K562 (cell line): ENCODE results near the gene MACF1. TPM values are rescaled to one million over a fixed set of nuclear protein-coding genes. Genes with fewer than 3 reads are reported as not detected.

Source experiments
- ATAC-seq: fragments of 200-7000 bp; cut with Tn5 transposase; 3 replicates; pipeline ENCODE4 v1.9.1; 2020; ENCODE audit warnings: moderate library complexity
- BruUV-seq: library from RNA; stranded (reverse); fragments of 400-500 nt; replicated peaks from 2 replicates; lab custom pipeline; 2021; lab: Mats Ljungman, UMichigan
- CTCF ChIA-PET: fragments of 300-600 bp; formaldehyde crosslinking; extraction: SDS; loops from one replicate; lab custom pipeline; 2021; ENCODE audit warnings: low intra/inter-chr PET ratio; lab: Yijun Ruan, JAX
- POLR2A ChIA-PET: fragments of 300-600, 350-650 bp; sonication (Branson Sonifier 250); formaldehyde crosslinking; extraction: SDS; loops from one replicate; lab custom pipeline; 2021; ENCODE audit warnings: antibody characterized with exemption, inconsistent platforms; lab: Yijun Ruan, JAX
- DNase-seq, 4 experiments: peaks; one replicate each; pipeline versions ENCODE4 v3.0.0 to v3.0.0-alpha.2; 2011 to 2018; ENCODE audit warnings: low spot score in 3 of 4, mixed read lengths in 3 of 4; ENCODE audit errors: extremely low read depth in 1 of 4
- FAIRE-seq: peaks from 2 replicates; lab custom pipeline; 2011; peaks lifted over from hg19 to GRCh38; lab: Jason Lieb, UNC
- H2AFZ ChIP-seq: 2 replicates; pipeline ENCODE4 v1.6.0; 2011; ENCODE audit warnings: low read depth, low read length, control low read depth, inconsistent platforms
- H3K27ac ChIP-seq: fragments of 200-600 bp; 3 replicates; pipeline ENCODE4 v1.8.0; 2011; ENCODE audit warnings: low read depth, mild to moderate bottlenecking, control low read depth, inconsistent platforms, low read length, moderate library complexity, mixed read lengths; ENCODE audit errors: extremely low read depth
- H3K27me3 ChIP-seq, 2 experiments: fragments of 300-600 bp in 1 of 2; 2 replicates in 1 of 2; 3 replicates in 1 of 2; pipeline versions ENCODE4 v1.6.0 to v1.8.0; 2011; ENCODE audit warnings: inconsistent platforms in 2 of 2, low read length in 2 of 2, mild to moderate bottlenecking in 1 of 2, mixed read lengths in 1 of 2, moderate library complexity in 1 of 2; ENCODE audit not compliant: control insufficient read depth in 2 of 2, insufficient read depth in 2 of 2
- H3K36me3 ChIP-seq: fragments of 300-600 bp; 3 replicates; pipeline ENCODE4 v1.8.0; 2011; ENCODE audit warnings: mild to moderate bottlenecking, low read length, inconsistent platforms; ENCODE audit not compliant: control insufficient read depth, insufficient read depth
- H3K4me1 ChIP-seq, 2 experiments: fragments of 200-600 bp in 1 of 2; replicated peaks in 1 of 2; 2 replicates in 1 of 2; 3 replicates in 1 of 2; pipeline versions ENCODE4 v1.5.1 to v1.8.0; 2011; ENCODE audit warnings: inconsistent platforms in 2 of 2, low read length in 2 of 2, mild to moderate bottlenecking in 1 of 2, mixed read lengths in 1 of 2, moderate library complexity in 1 of 2; ENCODE audit not compliant: control insufficient read depth in 2 of 2, insufficient read depth in 2 of 2
- H3K4me2 ChIP-seq: 2 replicates; pipeline ENCODE4 v1.6.1; 2011; ENCODE audit warnings: low read length, control low read depth, inconsistent platforms, mixed read lengths; ENCODE audit not compliant: insufficient read depth
- H3K4me3 ChIP-seq: fragments of 200-600 bp; sonication (generic), shearing (Covaris generic); 2 replicates; pipeline ENCODE4 v1.5.1; 2016; ENCODE audit warnings: control low read depth, inconsistent platforms
- H3K79me2 ChIP-seq: fragments of 200-600 bp; 3 replicates; pipeline ENCODE4 v1.8.0; 2011; ENCODE audit warnings: low read length, inconsistent platforms; ENCODE audit not compliant: control insufficient read depth, insufficient read depth
- H3K9ac ChIP-seq, 2 experiments: 2 replicates each; pipeline versions ENCODE4 v1.6.0 to v1.6.1; 2011; ENCODE audit warnings: low read depth in 2 of 2, low read length in 2 of 2, control low read depth in 1 of 2, inconsistent platforms in 1 of 2, mild to moderate bottlenecking in 1 of 2, mixed read lengths in 1 of 2; ENCODE audit not compliant: insufficient read depth in 1 of 2
- H3K9me1 ChIP-seq: one replicate; pipeline ENCODE4 v1.6.0; 2011; ENCODE audit warnings: inconsistent platforms, mild to moderate bottlenecking, low read length, moderate library complexity; ENCODE audit not compliant: control insufficient read depth, insufficient read depth
- H3K9me3 ChIP-seq: replicated peaks from 2 replicates; pipeline ENCODE4 v1.5.1; 2011; ENCODE audit warnings: low read depth, low read length, inconsistent platforms; ENCODE audit not compliant: control insufficient read depth, insufficient read depth
- H4K20me1 ChIP-seq: replicated peaks from 2 replicates; pipeline ENCODE4 v1.6.1; 2011; ENCODE audit warnings: low read length, inconsistent platforms, mixed read lengths; ENCODE audit not compliant: control insufficient read depth, insufficient read depth
- BRD4 ChIP-seq: fragments of 200-600 bp; sonication (generic); IDR thresholded peaks from 2 replicates; pipeline ENCODE4 v1.6.1; 2017; ENCODE audit warnings: inconsistent platforms
- HCFC1 ChIP-seq: IDR thresholded peaks from 2 replicates; pipeline ENCODE4 v1.6.1; 2012; ENCODE audit warnings: low read depth, low read length, improper control_type of control experiment
- IFI16 ChIP-seq: fragments of 250-450 bp; sonication (Bioruptor Pico); IDR thresholded peaks from 2 replicates; pipeline ENCODE4 v2.1.2; 2022; ENCODE audit warnings: mild to moderate bottlenecking, inconsistent platforms
- ILF3 ChIP-seq: fragments of 450-650 bp; IDR thresholded peaks from 2 replicates; pipeline ENCODE4 v1.6.1; 2018; ENCODE audit warnings: antibody characterized with exemption, mild to moderate bottlenecking, moderate library complexity, borderline replicate concordance
- NR1H2 ChIP-seq: sonication (generic); formaldehyde crosslinking; IDR thresholded peaks from 2 replicates; pipeline ENCODE4 v1.4.0; 2020; ENCODE audit warnings: mild to moderate bottlenecking, missing genetic modification reagents
- POLR2B ChIP-seq: fragments of 450-650 bp; IDR thresholded peaks from 2 replicates; pipeline ENCODE4 v1.6.1; 2018; ENCODE audit warnings: low read depth; ENCODE audit not compliant: partially characterized antibody
- TCF3 ChIP-seq: sonication (generic); formaldehyde crosslinking; IDR thresholded peaks from 2 replicates; pipeline ENCODE4 v1.4.0; 2020; ENCODE audit warnings: mild to moderate bottlenecking, missing genetic modification reagents
- ZNF507 ChIP-seq: conservative IDR thresholded peaks from 2 replicates; pipeline ENCODE4 v1.6.1; 2017; ENCODE audit warnings: missing genetic modification characterization, missing compliant biosample characterization
- ZNF583 ChIP-seq: fragments of 250-450 bp; sonication (Bioruptor Pico); IDR thresholded peaks from 2 replicates; pipeline ENCODE4 v1.4.0; 2020
- WGBS: fragments of 100-300 bp; shearing (Covaris generic); methylation state at CpG from one replicate; pipeline ENCODE4 v1.1.6; 2016; ENCODE audit warnings: low coverage, mixed read lengths; ENCODE audit not compliant: insufficient coverage; ENCODE audit errors: missing lambda C conversion rate; 5-methylcytosine and 5-hydroxymethylcytosine counted together
- in situ Hi-C: fragments of 300-500 bp; cut with MboI; formaldehyde crosslinking; loops from 4 replicates; pipeline ENCODE4 v1.15.0; 2018; ENCODE audit warnings: inconsistent platforms, mixed read lengths
- intact Hi-C: fragments of 100-400 bp; cut with micrococcal nuclease; formaldehyde crosslinking; loops from 2 replicates; pipeline ENCODE4 v1.14.2; 2022
- polyA plus RNA-seq, 8 experiments: library from polyadenylated mRNA; depleted of rRNA in 4 of 8; stranded (reverse) in 5 of 8; unstranded in 3 of 8; fragments of >200 nt; fragmentation: Nextera tagmentation in 2 of 8; fragmentation: Illumina TruSeq in 1 of 8; extraction: Ambion mirVana in 2 of 8; extraction: Trizol in 1 of 8; gene quantifications; 2 replicates each; pipeline versions ENCODE4 v1.2.1 to v1.2.3, GENCODE V29; 2011 to 2014; ENCODE audit warnings: inconsistent platforms in 1 of 8, missing spikeins in 1 of 8
- total RNA-seq, 7 experiments: library from RNA; depleted of rRNA in 6 of 7; stranded (reverse); fragments of >200 nt in 6 of 7; fragmentation: Illumina TruSeq in 2 of 7; extraction: Trizol in 2 of 7; gene quantifications; 2 replicates each; pipeline versions ENCODE4 v1.2.1 to v1.2.3, GENCODE V29; 2011 to 2021; ENCODE audit warnings: low replicate concordance in 1 of 7
- TF ChIP-seq, protein P1 (sequence below): sonication (generic); formaldehyde crosslinking; IDR thresholded peaks from 2 replicates; pipeline ENCODE4 v1.5.0; 2020; ENCODE audit warnings: missing genetic modification reagents
- TF ChIP-seq, protein P2 (sequence below): fragments of 450-650 bp; IDR thresholded peaks from one replicate; pipeline ENCODE4 v1.6.1; 2018; ENCODE audit warnings: mild to moderate bottlenecking, moderate library complexity; ENCODE audit not compliant: partially characterized antibody

MACF1 gene
- total and polyA plus RNA-seq, 9 of the 15 experiments (the other 6 are each of a cell fraction or from before 2014, with no cell fraction given), result 13.2 to 232 (median 112) TPM

- peaks cover 84% of the 10 kb centered on the region for H3K79me2 ChIP-seq
- ChIA-PET POLR2A (interaction anchor here (0.6 to 3.1 kb wide), 4 partner anchors 16 to 1350 kb away, joined by 3 to 17 read pairs (median 4); partner anchors contain the start of gene MACF1), CTCF (no interaction called here)
- no peaks in the 10 kb centered on the region; the same call in 1 of the 2 replicates for H4K20me1 ChIP-seq
- DNase-seq (no peak), ATAC-seq (no peak), FAIRE-seq (peak; percentile 19)
- 41% methylated on average over 10 of the region's 10 CpGs for WGBS
- H3K9me3 ChIP-seq, result no peaks in the 10 kb centered on the region
- no peaks in the 10 kb centered on the region for H3K9me1 ChIP-seq
- H3K36me3 ChIP-seq, result peaks cover 14% of the 10 kb centered on the region; the same call in 1 of the 3 replicates
- no peak overlapping the region for H3K9ac ChIP-seq
- in situ Hi-C loops, result no loop called here
- no peak overlapping the region for H3K4me2 ChIP-seq
- no peak overlapping the region for H3K27ac ChIP-seq
- peaks cover 10 to 28% of the 10 kb centered on the region in 2 experiments for H3K4me1 ChIP-seq
- H3K27me3 ChIP-seq, result no peaks in the 10 kb centered on the region
- TF ChIP-seq POLR2B (no peak), ZNF507 (tag) (no peak), HCFC1 (no peak), NR1H2 (CRISPR knock-in tag) (no peak), BRD4 (no peak), ILF3 (no peak), IFI16 (CRISPR knock-in tag) (no peak), ZNF583 (no peak), TCF3 (CRISPR knock-in tag) (no peak)
- TF ChIP-seq, protein P1, sequence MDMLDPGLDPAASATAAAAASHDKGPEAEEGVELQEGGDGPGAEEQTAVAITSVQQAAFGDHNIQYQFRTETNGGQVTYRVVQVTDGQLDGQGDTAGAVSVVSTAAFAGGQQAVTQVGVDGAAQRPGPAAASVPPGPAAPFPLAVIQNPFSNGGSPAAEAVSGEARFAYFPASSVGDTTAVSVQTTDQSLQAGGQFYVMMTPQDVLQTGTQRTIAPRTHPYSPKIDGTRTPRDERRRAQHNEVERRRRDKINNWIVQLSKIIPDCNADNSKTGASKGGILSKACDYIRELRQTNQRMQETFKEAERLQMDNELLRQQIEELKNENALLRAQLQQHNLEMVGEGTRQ (CRISPR knock-in tag), result no peak
- TF ChIP-seq, protein P2, sequence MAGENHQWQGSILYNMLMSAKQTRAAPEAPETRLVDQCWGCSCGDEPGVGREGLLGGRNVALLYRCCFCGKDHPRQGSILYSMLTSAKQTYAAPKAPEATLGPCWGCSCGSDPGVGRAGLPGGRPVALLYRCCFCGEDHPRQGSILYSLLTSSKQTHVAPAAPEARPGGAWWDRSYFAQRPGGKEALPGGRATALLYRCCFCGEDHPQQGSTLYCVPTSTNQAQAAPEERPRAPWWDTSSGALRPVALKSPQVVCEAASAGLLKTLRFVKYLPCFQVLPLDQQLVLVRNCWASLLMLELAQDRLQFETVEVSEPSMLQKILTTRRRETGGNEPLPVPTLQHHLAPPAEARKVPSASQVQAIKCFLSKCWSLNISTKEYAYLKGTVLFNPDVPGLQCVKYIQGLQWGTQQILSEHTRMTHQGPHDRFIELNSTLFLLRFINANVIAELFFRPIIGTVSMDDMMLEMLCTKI, result no peak
- no TSS peak for BruUV-seq
- H2AFZ ChIP-seq, result no peak overlapping the region
- no peak overlapping the region for H3K4me3 ChIP-seq
- intact Hi-C loops, result no loop called here
Measured at GRCh38 chr1:39220891-39221870, 16.7 kb downstream of the MACF1 start.
